GM12872 (cell line): Measurements from ENCODE around the gene MPO.

Experiments
- CTCF ChIP-seq: IDR thresholded peaks from 3 replicates; pipeline ENCODE4 v1.5.1; 2011; ENCODE audit warnings: low read depth, mild to moderate bottlenecking, low read length, moderate library complexity; ENCODE audit not compliant: insufficient read depth

MPO gene

GRCh38 chr17:58312021-58312630, 31.4 kb upstream of the MPO start:
- no peak for TF ChIP-seq CTCF

- no peak for TF ChIP-seq CTCF
These were observed 30.7 kb upstream of the MPO start for GRCh38 chr17:58311429-58311894.

DNA sequence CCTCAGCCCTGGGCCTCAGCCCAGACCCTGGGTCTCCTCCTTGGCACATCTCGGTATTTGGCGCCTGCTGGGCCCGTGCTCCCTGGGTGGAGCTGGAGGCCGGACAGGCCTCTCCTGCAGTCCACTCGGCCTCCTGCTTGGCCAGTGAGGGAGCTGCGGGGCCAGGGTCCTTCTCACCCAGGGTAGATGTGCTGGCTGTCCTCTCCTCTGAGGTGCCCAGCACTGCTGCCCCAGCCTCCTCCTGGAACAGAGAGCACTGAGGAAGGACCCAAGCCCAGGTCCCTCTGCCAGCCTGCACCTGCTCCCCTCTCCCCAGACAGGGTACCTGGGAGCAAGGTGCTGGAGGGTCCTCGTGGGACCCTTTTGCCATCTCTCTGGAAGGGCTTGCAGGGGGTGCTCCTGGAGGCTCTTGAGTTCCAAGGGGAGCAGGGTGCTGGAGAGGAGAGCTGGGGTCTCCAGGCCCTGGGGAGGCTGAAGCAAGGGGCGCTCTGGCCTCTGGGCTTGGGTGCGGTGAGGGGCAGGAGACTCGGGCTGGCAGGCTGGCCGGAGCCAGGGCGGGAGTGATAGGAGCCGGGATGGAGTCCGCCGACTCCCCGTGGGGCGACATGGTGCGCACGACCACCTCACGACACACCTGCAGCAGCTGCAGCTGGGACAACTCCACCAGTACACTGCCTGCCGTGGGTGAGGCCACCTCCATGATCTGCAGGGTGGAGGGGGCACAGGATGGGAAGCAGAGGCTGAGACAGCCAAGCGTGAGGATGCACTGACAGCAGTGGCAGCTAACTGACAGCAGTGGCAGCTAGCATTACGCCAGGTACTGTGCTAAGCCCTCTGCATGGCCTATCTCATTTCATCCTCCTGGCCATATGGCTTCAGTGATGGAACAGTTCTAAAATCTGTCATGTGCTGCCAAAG, 30.0 kb upstream of the MPO start:
- TF ChIP-seq CTCF: no peak

DNA sequence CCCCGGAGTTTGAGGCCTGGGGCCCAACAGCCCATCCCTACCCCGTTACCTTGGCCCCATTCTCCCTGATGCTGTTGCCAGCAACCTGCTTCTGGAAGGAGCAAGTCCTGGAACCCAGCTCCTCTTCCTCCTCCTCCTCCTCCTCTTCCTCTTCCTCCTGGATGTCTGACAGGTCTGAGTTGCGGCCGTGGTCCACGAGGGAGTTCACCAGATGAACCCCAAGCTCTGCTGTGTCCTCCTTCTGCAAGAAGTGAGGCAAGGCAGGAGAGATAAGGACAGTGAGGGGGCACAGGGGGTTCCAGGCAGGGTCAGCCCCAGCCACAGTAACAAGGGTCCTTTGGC, 29.2 kb upstream of the MPO start:
- no peak for TF ChIP-seq CTCF

DNA sequence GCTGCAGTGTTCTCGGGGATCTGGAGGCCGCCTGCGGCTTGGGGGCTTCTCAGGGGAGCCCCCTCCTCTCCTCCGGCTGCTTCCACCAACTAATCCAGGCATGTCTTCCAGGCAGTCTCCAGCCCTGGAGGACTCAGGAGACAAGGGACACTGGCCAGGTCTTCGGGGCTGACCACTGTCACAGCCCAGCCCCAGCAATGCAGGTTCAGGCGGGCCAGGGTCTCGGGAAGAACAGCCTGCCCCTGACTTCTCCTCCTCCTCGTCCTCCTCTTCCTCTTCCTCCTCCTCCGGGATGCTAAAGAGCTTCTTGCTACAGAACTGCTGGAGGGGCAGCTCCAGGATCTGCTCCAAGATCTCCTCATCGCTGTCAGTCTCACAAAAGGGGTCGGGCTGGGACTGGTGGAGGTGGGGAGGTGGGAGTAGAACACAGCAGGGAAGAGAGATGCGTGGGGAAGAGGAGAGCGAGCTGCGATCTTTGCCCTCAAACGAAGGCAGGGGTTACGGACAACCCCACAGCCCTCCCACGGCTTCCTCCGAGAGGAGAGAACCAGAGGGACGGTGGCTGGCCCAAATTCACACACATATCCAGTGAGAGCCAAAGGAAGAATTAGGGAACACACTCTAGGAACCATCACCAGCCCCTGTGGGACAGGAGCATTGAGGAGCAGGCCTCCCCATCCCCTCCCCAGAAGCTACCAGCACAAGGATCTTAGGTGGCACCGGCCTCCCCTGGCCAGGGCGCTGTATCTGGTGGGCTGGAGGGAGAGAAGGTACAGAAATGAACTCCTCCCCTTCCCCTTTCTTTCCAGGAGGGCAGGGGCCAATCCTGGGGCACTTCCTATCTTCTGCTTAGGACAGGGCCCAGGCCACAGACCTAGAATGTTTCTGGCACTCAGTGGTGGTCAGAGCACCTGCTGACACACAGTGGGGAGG, 28.5 kb upstream of the MPO start:
- no peak for TF ChIP-seq CTCF

GRCh38 chr17:58308173-58308984, 27.6 kb upstream of the MPO start:
- TF ChIP-seq CTCF: peak; percentile 29; the same call in 1 of the 3 replicates
